NCI-H69 (cell line): ENCODE data around the gene CAPZB.
A peak's percentile ranks its signal among the peaks of the same experiment; 100 is the strongest.

ENCODE experiments used
- DNase-seq: peaks from one replicate; lab custom pipeline; 2025; lab: John Stamatoyannopoulos, UW

CAPZB gene

DNA sequence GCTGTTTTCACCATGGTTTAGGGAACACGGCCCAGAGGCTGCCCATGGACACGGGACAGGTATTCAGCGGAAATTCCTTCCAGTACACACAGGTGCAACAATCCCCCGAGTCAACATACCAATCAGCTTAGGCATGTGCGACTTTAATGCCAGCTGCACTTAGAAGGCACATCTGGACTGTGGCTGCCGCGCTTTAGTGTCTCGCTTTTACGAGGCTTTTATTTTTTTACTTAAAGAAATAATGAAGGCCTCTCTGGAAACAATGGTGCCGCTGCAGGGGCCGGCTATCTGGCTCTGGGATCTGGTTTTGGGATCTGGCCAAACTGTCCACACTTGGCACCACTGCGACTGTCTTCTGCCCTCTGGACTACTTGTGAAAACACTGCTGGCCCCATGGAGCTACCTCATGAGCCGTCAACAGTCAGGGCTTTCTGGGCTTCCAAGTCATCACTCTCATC lies 117.7 kb downstream of the CAPZB start:
- DNase-seq = no peak

DNA sequence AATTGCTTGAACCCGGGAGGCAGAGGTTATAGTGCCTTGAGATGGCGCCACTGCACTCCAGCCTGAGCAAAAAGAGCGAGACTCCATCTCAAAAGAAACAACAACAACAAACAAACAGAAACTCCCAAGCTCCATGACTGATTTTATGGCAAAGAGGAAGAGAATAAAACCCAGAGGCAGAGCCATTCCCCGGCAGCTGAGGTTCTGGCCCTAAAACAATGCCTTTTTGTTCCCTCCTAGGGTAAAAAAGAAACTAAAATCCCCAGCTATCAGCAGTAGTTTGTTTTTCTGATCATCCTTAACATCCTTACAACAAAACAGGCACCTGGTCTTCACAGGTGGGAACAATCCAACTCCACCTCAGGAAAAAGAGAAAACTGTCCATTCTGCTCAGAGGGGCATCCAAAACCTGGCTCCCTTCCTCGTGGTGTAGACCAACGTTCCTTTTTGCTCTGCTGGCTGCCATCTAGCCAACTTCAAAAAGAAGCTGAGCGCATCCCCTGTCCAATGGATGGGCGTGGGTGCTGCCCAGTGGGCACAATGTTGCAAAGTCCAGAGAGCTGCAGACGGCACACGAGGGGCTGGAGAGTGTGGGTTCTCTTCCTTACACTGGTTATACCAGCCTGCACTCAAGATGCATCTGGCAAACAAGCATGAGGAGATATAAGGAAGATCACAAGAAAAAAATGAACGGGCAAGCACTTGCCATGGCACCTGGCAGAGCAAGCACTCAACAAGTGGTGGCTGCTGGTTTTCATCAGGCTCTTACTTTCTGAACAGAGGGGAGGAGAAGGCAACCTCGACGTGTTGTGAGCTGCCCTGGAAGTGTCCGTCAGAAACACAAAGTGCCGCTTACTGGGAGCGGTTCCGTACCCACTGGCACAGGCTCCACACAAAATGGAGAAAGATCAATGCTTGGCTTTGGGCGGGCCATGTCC lies 118.5 kb downstream of the CAPZB start:
- DNase-seq = no peak

DNA sequence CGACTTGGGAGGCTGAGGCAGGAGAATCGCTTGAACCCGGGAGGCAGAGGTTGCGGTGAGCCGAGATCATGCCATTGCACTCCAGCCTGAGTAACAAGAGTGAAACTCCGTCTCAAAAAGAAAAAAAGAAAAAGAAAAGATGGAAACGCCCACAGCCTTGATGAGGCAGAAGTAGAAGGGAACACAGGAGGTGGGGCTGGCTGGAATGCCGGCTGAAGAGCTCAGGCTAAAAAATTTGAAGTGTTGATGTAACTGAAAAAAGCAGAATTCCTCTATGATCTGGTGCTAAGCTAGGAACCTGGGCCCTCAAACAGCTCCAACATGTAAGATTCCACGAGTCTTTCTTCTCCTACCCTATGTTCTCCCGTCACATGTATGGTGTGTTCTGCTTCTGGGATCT lies 119.6 kb downstream of the CAPZB start:
- DNase-seq = no peak

GRCh38 chr1:19363536-19364152 lies 121.7 kb downstream of the CAPZB start:
- no peak for DNase-seq

GRCh38 chr1:19361611-19362147 lies 123.7 kb downstream of the CAPZB start:
- DNase-seq = no peak

GRCh38 chr1:19360843-19361610 lies 124.3 kb downstream of the CAPZB start:
- peak; percentile 26 for DNase-seq

DNA sequence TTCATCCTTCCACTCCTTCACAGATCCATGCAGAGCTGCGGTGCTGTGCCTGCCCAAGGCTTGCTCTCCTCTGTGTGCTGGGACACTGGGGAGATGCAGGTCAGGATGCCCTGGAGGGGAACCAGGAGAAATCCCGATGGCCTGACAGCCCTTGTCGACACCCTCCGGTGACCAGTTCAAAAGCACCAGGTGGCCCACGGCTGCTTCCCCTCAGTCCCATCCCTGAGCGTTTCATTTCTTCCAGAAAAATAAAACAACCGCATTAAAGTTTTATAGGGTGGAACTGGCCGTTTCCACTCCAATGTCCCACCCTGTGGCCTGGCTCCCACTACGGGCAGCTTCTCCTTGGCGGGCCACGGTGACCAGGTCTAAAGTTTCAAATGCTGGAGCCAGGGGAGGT lies 124.9 kb downstream of the CAPZB start:
- no peak for DNase-seq

- DNase-seq = no peak
Observed at GRCh38 chr1:19360016-19360415, 125.3 kb downstream of the CAPZB start.

DNA sequence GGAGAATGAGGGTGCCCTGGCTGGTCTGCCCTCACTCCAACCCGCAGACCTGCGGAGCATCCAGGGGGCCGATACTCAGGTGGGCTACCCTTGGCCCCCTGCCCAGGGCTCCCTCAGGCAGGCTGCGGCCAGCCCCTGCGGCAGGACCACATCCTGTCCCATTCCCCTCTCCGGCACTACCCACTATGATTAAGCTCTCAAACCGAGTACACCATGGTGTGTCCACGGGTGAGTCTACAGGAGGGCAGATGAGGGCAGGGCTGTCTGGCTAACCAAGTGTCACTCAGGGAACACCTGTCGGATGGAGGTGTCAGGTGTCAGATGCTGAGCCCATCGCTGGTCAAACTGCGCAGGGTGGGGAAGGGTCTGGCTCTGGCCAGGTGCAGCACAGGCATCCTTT lies 126.0 kb downstream of the CAPZB start:
- DNase-seq = peak; percentile 2

DNA sequence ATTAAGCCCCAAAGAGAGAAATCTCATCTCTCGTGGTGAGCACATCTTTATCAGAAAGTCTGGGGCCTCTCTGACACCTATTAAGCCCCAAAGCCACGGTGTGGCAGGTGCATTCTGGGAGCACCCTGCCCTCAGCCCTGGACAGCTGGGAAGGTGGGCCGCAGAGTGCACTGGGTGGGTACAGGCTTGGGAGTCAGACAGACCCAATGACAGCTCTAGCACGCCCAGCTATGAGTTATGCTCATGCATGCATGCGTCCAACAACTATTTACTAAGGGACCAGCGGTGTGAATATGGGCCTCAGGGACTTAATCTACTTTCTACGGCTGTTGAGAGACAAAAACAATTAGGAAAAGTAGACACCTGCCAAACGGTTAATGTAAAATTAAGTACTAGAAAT lies 126.6 kb downstream of the CAPZB start:
- DNase-seq = no peak

DNA sequence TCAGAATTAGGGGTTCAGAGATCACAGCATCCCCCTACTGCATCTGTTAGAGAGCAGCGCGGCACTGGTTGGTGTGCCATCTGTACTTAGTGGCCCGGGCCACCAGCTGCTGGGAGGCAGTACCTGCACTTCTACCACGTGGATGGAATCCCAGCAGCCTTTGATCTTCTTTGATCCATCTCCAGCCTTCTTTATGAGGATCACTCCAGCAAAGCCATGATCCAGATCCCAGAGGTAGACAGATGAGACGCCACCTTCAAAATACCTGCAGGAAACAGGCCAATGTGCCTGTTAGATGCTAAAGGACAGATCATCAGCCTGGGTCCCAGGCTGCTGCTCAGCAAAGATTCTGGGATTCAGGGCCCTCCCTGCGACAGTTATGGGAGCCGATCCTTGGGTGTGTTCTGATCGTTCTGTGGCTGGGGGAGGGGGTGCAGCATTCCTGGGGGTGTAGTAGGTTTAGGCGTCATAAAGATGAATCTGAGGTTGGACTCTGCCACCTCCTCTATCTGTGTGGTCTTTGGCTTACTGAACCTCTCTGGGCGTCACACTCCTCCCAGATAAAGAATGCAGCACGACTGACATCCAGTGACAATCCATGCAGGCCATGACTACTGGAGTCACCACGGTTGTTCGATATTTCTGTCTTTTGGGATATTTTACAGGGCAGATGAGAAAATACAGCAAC lies 127.9 kb downstream of the CAPZB start:
- no peak for DNase-seq

- peak; percentile 90 for DNase-seq
Observed at GRCh38 chr1:19356266-19356665, 129.1 kb downstream of the CAPZB start.

DNA sequence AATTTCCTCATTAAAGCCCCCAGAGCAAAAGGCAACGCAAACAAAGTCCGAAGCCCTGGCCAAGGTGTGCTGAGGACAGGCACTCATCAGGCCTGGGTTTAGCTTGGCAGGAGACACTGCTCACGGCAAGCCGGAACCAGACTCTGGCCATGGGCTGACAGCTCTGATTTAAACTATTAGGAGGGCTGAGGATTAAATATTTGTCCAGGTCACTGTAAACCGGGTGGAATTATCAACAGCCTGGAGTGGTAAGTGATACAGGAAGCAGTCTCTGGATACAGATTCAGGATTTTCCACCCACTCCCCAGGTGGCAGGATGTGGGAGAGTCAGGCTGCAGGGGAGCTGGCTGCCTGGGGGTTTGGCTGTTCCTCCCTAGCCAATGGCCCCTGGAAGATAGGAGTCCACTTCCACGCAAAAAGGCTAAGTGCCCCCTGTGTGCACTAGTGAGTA lies 130.8 kb downstream of the CAPZB start:
- DNase-seq = no peak

DNA sequence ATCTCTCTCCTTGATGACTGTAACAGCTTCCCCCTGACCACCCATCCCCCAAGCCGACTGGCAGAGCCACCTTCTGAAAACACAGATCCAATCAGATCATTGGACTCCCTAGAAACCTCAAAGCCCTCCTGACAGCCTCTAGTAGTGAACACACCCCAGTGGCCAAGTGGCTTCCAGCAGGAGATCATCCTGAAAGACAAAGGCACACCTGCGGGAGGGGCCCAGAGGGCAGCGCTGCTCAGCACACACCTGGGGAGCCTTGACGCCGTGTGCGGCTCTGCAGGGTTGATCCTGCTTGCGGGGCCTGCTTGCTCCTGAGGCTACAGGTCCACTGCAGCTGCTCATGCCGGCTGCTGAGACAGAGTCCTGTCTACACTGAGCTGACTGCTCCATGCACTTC lies 131.7 kb downstream of the CAPZB start:
- DNase-seq = peak; percentile 92

GRCh38 chr1:19352839-19353238 lies 132.5 kb downstream of the CAPZB start:
- no peak for DNase-seq

DNA sequence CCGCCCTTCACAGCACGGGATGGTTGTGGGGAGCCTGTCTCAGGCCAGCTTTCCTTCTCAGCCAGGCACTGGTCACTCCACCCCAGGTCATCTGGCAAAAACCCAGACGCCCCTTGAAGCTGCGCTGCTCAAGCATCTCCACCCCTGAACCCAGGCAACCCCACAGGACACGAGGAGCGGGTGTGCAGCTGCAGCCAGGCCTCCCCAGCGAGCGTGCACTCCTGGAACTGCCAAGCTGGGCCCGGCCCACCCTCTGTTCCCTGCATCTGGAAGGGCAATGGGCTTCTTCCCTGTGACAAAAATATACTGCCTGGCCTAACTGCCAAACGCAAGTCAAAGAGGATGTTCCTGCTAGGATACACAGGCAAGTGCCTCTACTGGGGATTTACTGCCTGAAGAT lies 133.5 kb downstream of the CAPZB start:
- no peak for DNase-seq

- no peak for DNase-seq
Observed at GRCh38 chr1:19350566-19350965, 134.8 kb downstream of the CAPZB start.

DNA sequence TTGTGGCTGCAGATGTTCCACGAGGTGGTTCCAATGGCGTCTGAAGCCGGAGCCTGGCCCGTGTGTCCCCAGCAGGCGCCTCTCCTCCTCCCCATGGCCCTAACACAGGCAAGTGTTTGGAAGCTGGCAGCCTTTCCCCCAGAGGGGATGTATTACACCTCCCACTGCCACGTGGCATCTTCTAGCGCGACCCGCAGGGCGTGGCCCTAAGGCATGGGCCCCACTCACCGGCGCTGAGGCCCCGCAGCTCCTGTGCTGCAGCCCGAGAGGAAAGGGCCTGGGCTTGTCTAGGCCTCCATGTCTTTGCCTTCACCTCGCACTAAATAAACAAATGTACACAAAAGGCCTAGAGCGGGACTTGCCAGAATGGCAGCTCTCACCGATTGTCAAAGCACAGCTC lies 135.3 kb downstream of the CAPZB start:
- DNase-seq = no peak

- DNase-seq = no peak
Observed at GRCh38 chr1:19348441-19349198, 136.7 kb downstream of the CAPZB start.

GRCh38 chr1:19347533-19348172 lies 137.7 kb downstream of the CAPZB start:
- no peak for DNase-seq
